Measurements from ENCODE around the gene ZNF143.
A peak's percentile ranks its signal among the peaks of the same experiment; 100 is the strongest.
"Not testable (repeated sequence)": the region's sequence is repeated elsewhere in the genome, so short reads cannot be mapped to it uniquely, and the experiment has no call there.

ZNF143 gene

DNA sequence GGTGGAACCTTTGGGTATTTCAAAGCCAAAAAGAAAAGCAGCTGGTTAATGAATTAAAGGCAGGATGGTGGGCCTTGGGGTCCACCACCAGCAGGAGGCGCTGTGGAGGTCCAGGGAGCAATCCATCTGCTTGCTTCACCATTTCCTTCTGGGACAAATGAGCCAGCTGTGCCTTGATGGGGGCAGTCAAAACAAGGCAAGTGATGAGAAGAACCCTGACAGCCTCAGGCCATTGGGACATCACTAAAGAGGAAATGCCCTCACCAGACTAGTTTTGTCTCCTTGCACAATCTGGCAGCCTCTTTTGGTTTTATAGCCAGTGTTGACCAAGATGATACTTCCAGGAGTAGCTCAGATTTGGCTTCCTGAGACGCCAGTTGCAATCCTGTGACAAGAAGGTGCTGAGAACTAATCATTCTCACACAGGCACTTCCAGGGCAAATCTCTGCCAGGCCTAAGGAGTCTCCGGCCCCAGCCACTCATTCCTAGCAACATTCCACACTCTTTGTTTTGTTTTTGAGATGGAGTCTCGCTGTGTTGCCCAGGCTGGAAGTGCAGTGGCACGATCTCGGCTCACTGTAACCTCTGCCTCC lies 74.5 kb downstream of the ZNF143 start:
- DNase-seq (ENCODE audit: low read depth in 1 of 2, low spot score in 1 of 2), result peak; percentile 65 to 71

DNA sequence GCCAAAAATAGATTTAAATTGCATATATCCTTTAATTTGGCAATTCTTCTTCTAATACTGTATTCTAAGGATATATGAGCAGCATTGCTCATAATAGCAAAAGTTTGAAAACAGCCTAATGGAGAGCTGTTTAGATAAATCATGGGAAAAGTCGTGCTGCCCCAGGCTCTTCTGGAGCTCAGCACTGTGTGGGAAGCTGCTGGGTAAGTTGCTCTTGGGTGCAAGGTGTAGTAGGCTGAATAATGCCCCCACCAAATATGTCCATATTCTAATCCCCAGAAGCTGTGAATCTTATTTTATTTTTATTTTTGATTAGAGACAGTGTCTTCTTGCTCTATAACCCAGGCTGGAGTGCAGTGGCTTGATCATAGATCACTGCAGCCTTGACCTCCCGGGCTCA lies 77.7 kb downstream of the ZNF143 start:
- DNase-seq (ENCODE audit: low read depth in 1 of 2, low spot score in 1 of 2), result no peak

DNA sequence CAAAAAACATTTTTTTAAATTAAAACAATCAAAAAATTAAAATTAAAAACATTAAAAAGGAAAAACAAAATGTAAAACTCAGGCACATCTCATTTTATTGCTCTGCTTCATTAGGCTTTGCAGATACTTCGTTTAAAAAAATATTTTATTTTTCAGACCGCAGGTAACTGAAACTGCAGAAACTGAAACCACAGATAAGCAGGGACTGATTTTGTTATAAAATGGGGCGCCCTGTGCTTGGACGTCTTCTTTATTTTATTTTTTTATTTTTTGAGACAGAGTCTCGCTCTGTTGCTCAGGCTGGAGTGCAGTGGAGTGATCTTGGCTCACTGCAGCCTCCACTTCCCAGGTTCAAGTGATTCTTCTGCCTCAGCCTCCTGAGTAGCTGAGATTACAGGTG lies 88.4 kb downstream of the ZNF143 start:
- DNase-seq (ENCODE audit: low read depth in 1 of 2, low spot score in 1 of 2), result not testable (repeated sequence)

DNA sequence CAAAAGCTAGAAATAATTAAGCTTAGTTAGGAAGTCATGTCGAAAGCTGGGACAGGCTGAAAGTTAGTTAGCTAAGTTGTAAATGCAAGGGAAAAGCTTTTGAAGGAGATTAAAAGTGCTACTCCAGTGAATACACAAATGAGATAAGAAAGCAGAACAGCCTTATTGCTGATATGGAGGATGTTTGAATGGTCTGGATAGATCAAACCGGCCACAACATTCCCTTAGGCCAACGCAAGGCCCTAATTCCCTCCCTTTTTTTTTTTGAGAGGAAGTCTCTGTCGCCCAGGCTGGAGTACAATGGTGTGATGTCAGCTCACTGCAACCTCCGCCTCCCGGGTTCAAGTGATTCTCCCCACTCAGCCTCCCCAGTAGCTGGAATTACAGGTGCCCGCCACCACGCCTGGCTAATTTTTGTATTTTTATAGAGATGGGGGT lies 89.4 kb downstream of the ZNF143 start:
- no peak for DNase-seq (ENCODE audit: low read depth in 1 of 2, low spot score in 1 of 2)

DNA sequence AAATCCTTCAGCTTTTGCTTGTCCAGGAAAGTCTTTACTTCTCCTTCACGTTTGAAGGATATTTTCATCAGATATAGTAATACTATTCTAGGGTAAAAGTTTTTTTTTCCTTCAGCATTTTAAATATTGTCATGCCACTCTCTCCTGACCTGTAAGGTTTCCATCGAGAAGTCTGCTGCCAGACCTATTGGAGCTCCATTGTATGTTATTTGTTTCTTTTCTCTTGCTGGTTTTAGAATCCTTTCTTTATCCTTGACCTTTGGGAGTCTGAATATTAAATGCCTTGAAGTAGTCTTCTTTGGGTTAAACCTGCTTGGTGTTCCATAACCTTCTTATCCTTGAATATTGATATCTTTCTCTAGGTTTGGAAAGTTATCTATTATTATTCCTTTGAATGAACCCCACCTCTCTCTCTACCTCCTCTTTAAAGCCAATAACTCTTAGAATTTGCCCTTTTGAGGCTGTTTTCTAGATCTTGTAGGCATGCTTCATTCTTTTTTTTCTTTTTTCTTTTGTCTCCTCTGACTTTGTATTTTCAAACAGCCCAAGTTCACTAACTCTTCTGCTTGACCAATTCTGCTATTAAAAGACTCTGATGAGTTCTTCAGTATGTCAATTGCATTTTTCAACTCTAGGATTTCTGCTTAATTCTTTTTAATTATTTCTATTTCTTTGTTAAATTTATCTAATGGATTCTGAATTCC lies 100.6 kb downstream of the ZNF143 start:
- DNase-seq (ENCODE audit: low read depth in 1 of 2, low spot score in 1 of 2), result no peak

DNA sequence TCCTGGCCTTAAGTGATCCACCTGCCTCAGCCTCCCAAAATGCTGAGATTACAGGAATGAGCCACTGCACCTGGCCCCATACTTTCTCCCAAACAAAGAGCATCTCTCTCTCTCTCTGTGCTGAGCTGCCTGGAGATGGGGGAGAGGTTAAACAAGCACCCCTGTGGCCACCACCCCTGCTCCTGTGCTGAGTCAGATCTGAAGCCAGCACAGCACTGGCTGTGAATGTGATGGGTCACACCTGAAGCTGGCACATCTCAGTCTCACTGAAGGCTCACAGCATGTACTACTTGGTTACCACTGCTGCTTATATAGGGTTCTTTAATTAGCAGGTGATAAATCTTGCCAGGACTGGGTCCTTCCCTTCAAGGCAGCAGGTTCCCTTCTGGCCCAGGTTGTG lies 101.9 kb downstream of the ZNF143 start:
- no peak for DNase-seq (ENCODE audit: low read depth in 1 of 2, low spot score in 1 of 2)

DNA sequence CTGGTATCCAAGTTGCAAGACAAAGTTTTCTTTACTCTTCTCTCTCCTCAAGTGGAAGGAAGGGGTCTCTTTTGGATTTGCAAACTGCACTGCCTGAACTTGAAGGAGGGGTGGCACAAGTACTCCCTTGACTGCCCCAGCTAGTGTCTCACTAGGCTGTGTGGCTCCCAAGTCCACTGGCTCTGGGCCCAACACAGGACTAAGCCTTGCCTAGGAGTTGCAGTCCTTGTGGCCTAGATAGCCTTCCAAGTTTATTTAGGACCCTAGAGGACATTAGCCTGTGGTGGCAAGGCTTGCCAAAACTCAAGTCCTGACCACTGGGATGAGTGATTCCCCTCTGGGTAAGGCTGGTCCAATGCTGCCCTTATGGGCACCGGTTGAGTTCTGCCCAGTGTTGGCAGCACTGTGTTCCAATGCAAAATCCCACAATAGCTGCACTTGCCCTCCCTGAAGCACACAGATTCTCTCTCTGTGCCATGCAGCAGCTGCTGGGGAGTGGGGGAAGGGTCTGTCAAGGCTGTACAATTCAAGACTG lies 102.5 kb downstream of the ZNF143 start:
- no peak for DNase-seq (ENCODE audit: low read depth in 1 of 2, low spot score in 1 of 2)

DNA sequence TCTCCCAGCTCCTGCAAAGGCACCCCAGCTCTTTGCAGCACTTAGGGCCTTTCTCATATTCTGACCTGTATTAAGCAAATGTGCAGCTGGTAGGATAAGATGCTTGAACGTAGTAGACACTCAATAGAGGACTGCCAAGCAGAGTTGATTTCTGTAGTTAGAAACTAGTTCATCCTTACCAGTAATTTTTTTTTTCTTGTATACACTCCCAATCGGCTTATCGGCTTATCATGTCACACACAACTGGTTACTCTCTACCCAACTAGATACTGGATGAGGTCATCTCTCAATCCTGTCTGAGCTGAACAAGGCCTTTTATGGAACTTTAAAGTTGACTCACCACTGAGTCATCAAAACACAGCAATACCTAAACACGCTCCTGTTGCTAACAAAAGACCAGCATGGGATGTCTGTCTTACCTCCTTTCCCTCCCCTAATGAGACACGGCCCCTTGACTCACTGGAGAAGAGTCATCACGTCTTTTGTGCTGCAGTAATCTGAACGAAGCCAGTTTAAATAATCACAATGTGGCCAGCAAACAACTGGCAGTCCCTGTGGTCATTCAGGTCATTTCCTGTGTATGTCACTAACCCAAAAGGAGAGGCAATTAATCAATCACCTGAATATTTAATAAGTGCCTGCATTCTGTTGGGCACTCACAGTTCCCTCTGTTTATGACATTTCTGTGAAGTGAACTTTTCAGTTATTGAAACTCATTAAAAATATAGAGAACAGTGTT lies 105.2 kb downstream of the ZNF143 start:
- peak in 1 of 2 donors; percentile 73 for DNase-seq (ENCODE audit: low read depth in 1 of 2, low spot score in 1 of 2)

DNA sequence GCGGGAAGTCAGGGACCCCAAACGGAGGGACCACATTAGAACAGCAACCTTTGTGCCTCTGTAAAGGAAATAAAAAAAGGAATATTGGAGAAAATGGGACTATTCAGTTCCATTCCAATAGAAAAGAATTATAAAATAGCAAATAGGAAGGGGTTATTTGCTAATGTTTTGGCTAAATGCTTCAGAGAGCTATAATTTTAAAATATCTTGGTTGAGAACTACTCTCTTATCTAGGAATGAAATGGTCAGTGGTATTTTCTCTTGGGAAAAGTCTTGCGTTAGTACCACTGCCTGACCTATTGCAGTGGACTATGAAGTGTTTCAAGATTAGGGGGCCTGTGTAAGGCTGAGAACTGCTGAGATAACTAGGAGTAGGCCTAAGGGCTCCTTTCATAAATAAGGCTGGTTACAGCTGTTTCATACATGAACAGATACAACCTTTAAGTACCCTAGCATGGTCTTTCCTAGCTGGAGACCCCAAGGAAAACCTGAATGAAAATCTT lies 105.8 kb downstream of the ZNF143 start:
- no peak for DNase-seq (ENCODE audit: low read depth in 1 of 2, low spot score in 1 of 2)

DNA sequence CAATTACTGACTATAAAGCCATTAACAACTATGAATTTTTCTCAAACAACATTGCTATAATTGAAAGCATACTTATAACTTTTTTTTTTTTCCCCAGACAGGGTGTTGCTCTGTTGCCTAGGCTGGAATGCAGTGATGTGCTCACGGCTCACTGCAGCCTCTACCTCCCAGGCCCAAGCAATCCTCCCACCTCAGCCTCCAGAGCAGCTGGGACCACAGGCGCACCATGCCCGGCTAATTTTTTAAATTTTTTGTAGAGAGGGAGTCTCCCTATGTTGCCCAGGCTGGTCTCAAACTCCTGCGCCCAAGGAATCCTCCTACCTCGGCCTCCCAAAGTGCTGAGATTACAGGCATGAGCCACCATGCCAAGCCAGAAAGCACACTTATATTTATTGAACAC lies 106.6 kb downstream of the ZNF143 start:
- no peak for DNase-seq (ENCODE audit: low read depth in 1 of 2, low spot score in 1 of 2)

DNA sequence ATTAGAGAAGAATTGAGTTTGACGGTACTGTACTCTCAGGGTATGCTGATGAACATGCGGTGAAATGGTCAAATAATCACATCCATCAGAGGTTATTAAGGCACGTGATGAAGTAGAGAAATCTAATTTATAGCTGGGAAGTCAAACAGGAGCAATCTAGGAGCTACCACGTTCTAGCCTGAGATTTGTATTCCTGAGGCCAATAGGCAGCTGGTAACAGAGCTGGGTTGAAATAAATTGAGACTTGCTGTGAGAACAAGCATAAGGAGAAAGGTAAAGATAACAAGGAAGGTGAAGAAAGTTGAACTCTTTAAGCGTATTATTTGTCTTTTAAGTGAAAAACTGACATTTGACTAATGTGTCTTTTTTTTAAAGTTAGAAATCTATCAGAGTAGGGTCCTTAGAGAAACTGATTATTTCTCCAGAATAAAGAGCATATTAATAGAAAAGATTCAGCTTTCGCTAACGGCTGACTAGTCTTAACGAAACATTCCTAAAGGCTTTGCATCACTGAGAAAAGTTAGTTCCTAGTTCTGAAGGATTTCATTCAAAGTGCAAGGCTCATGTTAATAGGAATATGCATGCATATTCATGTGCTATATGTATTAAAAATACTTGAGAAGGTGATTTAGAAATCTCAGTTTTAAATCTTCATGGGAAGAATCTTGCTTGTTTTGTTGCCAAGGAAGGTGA lies 107.5 kb downstream of the ZNF143 start:
- DNase-seq (ENCODE audit: low read depth in 1 of 2, low spot score in 1 of 2), result no peak

DNA sequence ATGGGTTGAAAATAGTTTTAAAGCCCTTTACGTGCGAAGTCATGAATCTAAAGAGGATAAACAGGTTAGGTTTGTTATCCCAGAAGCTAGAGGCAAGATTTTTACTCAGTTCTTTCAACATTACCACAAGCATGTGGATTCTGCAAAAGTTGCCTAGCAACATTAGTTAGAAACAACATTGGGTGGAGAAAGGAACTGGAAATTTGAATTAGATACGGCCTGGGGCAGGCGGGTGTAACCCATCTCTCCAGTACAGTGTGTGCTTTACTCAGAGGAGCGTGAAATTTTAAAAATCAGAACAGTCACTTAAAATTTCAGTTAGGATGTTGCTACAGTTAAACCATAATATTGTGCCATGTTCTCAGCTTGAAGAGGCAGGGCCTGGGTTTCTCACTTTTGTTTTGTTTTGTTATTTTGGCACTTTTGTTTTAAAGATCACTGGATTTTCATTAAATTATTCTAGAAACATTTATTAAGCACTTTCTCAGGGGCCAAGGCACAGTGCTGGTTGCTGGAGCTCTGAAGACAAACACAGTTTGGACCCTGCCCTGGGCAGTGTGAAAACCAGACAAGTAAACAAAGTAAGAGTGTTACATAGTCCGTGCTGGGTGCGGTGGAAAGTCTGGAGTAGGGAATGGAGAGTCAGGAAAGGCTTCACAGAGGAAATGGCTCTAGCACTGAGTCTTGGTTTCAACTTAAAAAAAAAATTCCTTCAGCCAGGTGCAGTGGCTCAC lies 108.2 kb downstream of the ZNF143 start:
- no peak for DNase-seq (ENCODE audit: low read depth in 1 of 2, low spot score in 1 of 2)

DNA sequence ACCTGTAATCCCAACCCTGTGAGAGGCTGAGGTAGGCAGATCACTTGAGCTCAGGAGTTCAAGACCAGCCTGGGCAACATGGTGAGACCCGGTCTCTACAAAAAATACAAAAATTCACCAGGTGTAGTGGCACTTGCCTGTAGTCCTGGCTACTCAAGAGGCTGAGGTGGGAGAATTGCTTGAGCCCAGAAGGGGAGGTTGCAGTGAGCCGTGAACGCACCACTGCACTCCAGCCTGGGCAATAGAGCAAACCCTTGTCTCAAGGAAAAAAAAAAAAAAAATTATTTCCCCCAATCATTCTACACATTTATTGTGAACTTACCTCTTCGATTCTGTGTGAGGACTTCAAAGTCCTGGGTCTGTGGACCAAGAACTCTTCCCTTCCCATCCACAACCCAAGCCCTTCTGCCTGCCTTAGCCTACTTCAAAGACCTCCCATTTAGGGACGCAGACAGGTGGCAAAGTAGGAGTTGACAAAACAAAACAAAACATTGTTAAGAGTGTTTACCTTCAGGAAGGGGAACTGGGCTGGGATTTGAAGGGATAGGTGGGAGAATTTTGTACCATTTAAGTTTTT lies 108.9 kb downstream of the ZNF143 start:
- no peak for DNase-seq (ENCODE audit: low read depth in 1 of 2, low spot score in 1 of 2)

DNA sequence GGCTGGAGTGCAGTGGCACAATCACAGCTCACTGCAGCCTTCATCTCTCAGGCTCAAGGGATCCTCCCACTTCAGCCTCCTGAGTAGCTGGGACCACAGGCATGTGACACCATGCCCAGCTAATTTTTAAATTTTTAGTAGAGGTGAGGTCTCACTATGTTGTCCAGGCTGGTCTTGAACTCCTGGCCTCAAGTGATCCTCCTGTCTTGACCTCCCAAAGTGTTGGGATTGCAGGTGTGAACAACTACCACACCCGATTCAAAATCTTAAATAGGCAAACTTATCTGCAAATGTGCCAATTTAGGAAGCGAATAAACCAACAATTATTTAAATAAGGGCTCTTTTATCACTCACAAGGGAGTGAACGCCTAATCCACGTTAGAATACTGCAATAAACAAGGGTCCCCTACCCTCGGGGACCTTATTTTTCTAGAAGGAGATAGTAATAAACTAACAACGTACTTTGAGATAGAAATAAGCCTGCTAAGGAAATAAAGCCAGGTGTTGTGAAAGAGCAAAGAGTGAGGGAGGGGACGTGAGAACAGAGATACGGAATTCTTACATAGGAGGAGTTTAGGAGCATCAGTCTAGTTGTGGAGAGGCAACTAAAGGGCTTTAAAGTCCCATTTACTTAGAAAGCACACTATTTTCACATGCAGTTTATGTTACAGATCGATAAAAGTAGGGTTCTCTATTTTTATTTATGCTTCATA lies 109.7 kb downstream of the ZNF143 start:
- no peak for DNase-seq (ENCODE audit: low read depth in 1 of 2, low spot score in 1 of 2)

DNA sequence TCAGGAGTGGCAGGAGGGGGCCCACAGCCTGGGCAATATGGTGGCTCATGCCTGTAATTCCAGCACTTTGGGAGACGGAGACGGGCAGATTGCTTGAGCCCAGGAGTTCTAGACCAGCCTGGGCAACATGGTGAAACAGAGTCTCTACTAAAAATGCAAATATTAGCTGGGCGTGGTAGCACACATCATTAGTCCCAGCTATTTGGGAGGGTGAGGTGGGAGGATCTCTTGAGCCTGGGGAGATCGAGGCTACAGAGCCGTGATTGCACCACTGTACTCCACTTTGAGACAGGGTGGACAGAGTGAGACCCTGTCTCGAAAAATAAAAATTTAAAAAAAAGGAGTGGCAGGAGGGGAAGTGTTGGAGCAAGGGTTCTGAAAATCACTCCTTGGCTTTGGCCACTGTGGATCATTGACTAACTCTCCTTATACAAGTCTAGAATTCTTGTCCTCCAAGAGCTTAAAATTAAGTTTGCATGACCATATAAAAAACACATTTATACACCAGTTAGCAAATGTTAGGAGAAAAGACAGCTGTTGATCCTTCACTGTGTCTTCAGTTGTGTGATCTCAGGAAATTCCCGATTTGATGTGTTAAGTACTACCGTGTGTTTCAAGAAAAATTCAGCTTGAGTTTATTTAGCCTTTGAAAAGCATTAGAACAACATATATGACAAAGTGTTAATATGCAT lies 110.4 kb downstream of the ZNF143 start:
- no peak for DNase-seq (ENCODE audit: low read depth in 1 of 2, low spot score in 1 of 2)

DNA sequence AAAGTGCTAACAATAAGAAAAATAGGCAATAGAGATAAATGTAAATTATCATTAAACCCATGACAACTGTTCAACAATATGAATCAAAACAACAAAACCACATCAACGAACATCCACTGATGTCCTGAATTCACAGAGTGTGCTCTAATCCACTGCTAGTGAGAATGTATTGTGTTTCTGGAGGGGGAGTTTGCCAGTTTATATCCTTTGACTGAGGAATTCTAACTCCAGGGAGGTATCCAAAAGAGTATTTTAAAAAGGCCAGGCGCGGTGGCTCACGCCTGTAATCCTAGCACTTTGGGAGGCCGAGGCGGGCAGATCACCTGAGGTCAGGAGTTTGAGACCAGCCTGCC lies 110.9 kb downstream of the ZNF143 start:
- no peak for DNase-seq (ENCODE audit: low read depth in 1 of 2, low spot score in 1 of 2)

DNA sequence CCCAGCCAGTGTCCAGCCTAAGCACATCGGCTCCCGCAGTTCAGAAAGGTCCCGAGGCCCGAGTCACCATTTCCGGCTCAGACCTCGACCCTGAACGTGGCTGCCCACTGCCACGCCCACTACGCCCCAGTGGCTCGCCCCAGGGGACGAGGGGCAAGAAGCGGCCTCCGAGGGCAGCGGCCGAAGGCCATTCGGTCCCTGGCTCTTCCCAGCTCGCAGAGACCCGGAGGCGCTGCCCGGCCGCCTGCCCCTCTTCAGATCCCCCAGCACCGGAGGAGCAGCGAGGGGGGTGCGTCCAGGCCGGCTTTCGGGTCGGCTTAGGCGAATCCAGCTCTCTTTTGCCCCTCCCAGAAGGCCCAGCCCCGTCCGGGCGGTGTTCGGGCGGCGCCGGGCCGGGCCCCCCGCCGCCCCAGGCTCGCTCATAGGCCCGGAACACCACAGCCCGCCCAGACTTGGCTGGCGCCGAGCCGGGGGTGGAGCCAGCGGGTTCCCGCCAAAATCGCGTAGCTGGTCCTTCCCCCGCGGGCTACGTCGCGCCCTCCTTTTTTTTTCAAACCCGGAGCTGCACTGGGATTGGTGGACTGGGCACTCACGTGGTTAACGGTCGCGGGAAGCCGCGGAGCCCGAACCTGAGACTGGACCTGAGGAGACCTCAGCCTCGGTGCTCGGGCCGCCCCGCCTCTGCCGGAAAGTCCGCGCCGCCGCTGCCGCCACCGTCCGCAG lies 112.4 kb downstream of the ZNF143 start, which contains the start of gene WEE1:
Gene WEE1, plus strand, starts transcription at position 619 of the 723 bp plus-strand sequence. CDS start 264 bp downstream, outside the sequence.
- peak; percentile 92 to 94 for DNase-seq (ENCODE audit: low read depth in 1 of 2, low spot score in 1 of 2)
